GM12873 (cell line): ENCODE data around the gene SCN8A.

Source experiments
- TF ChIP-seq, protein P1 (sequence below): IDR thresholded peaks from 2 replicates; pipeline ENCODE4 v1.5.1; 2012; ENCODE audit warnings: low read depth, mild to moderate bottlenecking, moderate library complexity, low read length, control low read depth; ENCODE audit not compliant: insufficient read depth; ENCODE audit errors: missing control alignments

The SCN8A gene

DNA sequence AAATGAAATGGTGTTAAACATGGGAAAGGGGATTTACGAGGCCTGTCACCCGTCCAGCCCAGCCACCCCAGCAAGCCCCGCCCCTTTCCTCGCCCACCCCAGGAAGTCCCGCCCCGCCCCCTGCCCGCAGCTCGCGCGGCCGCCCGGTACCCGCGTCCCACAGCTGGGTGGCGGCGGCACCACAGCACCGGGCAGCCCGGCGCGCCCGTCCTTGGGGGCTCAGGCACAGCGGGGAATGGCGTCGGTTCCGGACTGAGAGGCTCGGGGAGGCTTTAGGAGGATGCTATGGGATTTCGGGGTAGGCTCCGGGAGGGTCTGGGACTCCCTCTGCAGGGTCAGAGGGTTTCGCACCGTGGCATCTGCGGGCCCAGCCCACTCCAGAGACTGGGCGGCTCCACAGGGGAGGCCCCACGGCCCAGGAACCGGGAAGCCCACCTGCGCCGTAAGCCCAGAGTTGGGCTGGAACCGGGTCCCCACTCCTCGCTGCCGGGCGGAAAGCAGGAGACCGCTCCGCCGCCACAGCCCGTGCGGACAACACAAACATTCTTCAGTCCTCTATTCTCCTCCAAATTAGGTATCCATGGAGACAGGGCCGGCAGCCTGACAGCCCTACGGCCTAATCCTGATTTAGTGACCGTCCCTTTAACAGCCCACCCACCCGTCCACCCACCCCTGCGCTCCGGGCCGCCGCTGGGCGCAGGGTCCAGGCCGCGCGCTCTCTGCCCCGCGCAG lies 256.0 kb downstream of the SCN8A start:
- TF ChIP-seq, protein P1, sequence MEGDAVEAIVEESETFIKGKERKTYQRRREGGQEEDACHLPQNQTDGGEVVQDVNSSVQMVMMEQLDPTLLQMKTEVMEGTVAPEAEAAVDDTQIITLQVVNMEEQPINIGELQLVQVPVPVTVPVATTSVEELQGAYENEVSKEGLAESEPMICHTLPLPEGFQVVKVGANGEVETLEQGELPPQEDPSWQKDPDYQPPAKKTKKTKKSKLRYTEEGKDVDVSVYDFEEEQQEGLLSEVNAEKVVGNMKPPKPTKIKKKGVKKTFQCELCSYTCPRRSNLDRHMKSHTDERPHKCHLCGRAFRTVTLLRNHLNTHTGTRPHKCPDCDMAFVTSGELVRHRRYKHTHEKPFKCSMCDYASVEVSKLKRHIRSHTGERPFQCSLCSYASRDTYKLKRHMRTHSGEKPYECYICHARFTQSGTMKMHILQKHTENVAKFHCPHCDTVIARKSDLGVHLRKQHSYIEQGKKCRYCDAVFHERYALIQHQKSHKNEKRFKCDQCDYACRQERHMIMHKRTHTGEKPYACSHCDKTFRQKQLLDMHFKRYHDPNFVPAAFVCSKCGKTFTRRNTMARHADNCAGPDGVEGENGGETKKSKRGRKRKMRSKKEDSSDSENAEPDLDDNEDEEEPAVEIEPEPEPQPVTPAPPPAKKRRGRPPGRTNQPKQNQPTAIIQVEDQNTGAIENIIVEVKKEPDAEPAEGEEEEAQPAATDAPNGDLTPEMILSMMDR, result no peak

DNA sequence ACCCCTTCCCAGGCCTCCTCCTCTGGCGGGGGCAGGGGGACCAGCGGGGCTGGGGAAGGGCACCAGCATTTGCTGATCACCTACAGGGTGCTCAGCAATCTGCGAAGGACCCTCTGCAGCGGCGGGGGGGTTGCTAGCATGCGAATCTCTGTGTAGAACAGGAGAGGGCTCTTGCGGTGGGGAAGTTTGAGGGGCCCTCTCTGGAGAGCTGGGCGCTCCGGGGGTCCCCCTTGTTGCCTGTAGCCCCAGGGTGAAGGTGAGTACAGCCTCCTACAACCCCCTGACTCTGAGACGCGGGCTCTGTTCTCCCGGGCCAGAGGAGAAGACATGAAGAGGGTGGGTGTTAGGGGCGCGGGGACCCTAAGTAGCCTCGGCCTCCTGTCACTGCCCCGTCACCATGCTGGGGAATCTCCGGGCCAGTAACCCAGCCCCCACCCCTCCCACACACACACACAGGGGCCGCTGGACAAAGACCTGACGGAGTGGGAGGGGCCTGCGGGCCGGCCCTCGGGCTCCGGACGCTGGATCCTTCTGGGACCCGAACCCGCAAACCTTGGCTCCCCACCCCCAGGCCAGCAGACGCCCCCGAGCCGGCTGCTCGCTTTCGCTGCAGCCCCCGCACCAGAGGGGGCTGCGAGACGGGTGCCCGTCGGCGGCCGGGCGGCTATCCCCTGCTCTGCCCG lies 256.8 kb downstream of the SCN8A start:
- TF ChIP-seq, protein P1, result no peak

DNA sequence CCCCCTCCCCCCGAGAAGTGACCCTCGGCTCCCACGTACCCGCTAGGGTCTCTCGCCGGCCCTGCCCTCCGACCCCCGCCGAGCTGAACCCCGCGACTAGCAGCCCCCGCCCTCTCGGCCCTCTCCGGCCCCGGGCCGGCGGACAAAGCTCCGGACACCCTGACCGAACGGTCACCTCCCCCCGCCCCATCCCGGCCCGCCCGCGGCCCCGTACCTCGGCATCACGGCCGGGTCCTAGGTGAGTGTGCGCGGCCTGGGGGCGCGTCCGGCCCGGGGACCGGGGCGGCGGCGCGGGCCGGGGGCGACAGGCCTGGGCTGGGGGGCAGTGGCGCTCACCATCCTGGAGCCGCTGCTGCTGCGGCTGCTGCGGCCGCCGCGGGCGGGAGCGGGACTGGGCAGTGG lies 257.3 kb downstream of the SCN8A start, which contains the start of gene FIGNL2:
Gene FIGNL2, minus strand, starts transcription at position 393 of the 402 bp plus-strand sequence. CDS start 26,305 bp downstream, outside the sequence.
- TF ChIP-seq, protein P1, result no peak

DNA sequence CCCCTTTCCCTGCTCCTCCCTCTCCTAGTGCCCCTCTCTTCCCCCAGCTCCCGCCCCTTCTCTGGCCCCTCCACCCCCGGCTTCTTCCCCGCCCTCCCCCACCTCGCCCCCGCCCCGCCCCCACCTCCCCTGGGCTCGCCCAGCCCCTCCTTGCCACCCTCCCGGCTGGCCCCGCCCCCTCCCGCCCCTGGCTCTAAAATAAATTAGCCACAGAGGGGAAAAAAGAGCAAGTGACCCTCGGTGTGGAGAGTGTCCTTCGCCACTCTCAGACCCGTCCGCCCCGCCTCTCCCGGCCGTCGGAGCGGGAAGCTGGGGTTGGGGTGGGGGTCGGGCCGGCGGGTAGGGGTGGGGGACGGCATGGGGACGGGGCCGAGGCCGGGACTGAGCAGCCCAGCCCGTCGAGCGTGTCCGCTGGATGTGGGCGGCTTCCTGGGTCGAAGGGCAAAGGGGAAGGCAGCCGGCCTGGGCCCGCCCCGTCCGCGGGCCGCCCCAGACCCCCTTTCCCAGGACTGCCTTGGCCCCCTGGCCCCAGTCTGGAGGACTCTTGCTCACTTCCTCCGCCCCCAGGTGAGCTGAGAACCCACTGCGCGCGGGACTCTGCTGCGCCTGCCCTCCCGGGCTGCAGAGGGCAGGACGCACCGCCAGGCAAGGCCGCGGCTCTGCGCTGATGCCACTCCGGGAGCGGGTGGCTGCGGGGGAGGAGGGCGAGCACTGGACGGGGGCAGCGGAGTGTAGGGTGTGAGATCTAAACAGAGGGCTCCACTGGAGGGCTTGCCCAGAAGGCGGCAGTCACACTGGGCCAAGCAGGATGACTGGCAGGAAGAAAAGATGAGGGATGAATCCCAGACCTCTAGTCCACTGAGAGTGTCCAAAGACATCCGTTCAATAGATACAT lies 258.1 kb downstream of the SCN8A start:
- TF ChIP-seq, protein P1, result no peak

DNA sequence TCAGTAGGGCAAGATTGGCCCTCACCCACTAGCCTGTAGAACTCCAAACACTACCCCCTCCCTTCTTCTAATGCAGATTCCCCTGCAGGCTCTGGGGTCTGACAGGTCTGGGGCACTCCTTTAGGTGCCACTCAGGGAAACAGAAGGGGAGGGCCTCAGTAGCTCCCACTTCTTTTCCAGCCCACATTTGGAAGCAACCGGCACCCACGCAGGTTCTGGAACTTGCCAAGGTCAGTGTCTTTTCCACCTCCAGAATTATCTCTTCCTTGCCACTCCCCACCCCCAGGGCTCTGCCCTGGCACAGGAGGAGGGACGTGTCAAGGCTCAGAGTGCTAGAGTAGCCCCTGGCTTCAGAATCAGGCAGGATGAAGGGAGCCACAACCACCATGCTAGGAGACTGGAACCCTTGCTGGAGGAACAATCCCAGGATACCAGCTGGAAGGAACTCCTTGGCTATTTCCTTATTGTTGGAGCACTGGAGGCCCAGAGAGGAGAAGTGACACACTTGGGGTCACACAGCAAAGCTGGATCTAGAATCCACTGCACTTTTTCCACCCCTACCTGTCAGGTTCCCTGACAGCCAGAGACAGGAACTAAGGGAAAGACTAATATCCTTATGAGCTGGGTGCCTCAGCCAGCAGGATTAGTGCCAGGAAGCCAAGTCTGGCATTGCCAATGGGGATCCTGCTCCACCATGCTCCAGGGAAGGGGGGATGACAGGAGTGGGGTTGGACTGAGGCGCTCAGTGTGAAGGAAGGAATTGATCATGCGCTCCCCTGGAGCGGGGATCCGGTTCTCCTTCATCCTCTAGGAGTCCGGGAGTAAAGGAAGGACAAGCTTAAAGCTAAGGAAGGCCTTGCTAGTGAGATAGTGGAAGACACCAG lies 259.3 kb downstream of the SCN8A start:
- TF ChIP-seq, protein P1, result no peak

DNA sequence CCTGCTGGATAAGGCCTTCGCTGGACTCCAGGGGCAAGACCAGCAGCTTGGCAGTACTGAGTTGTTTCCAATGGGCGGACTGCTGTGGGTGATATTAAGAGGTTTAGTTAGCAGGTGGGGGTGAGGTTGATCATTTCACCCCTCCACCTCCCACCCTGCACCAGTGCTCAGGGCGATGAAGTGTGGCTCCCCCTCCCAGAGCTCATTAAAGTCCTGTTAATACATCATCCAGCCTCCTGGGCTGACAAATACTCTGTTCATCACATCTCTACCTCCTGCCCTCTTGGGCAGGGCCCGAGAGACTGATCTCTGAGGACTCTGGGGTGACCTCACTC lies 259.9 kb downstream of the SCN8A start:
- TF ChIP-seq, protein P1, result no peak
